DND-41 (cell line): ENCODE results near the gene FBXL14.

ENCODE experiments used
- ATAC-seq: fragments of 200-7000 bp; cut with Tn5 transposase; 3 replicates; pipeline ENCODE4 v1.9.1; 2021; ENCODE audit warnings: low read depth; ENCODE audit not compliant: insufficient read depth
- DNase-seq: peaks from one replicate; pipeline ENCODE4 v3.0.0-alpha.2; 2020
- H2AFZ ChIP-seq: 2 replicates; pipeline ENCODE4 v1.6.0; 2012; ENCODE audit warnings: low read depth, low read length
- H3K27ac ChIP-seq: 2 replicates; pipeline ENCODE4 v1.5.1; 2012; ENCODE audit warnings: low read length, inconsistent platforms
- H3K27me3 ChIP-seq: fragments of 200-600 bp; sonication (generic); 2 replicates; pipeline ENCODE4 v1.6.0; 2012; ENCODE audit warnings: low read length, mild to moderate bottlenecking, inconsistent platforms; ENCODE audit not compliant: insufficient read depth, poor library complexity
- H3K36me3 ChIP-seq: 2 replicates; pipeline ENCODE4 v1.5.1; 2012; ENCODE audit warnings: low read length, inconsistent platforms; ENCODE audit not compliant: insufficient read depth
- H3K4me1 ChIP-seq: 2 replicates; pipeline ENCODE4 v1.5.1; 2012; ENCODE audit warnings: mild to moderate bottlenecking, low read length; ENCODE audit not compliant: insufficient read depth
- H3K4me2 ChIP-seq: 2 replicates; pipeline ENCODE4 v1.6.0; 2012; ENCODE audit warnings: mild to moderate bottlenecking, moderate library complexity, low read length, inconsistent platforms; ENCODE audit not compliant: insufficient read depth
- H3K4me3 ChIP-seq, 2 experiments: fragments of 200-600 bp in 1 of 2; shearing (Covaris generic) in 1 of 2; 2 replicates each; pipeline ENCODE4 v1.5.1; 2012 to 2016; ENCODE audit warnings: inconsistent platforms in 2 of 2, low read length in 2 of 2, mild to moderate bottlenecking in 2 of 2, low read depth in 1 of 2, moderate library complexity in 1 of 2
- H3K79me2 ChIP-seq: 2 replicates; pipeline ENCODE4 v1.6.0; 2012; ENCODE audit warnings: low read length, inconsistent platforms; ENCODE audit not compliant: insufficient read depth
- H3K9ac ChIP-seq: 2 replicates; pipeline ENCODE4 v1.6.0; 2012; ENCODE audit warnings: low read depth, mild to moderate bottlenecking, inconsistent platforms, low read length, moderate library complexity
- H3K9me3 ChIP-seq: 2 replicates; pipeline ENCODE4 v1.5.1; 2012; ENCODE audit warnings: low read length, moderate library complexity, mild to moderate bottlenecking, inconsistent platforms; ENCODE audit not compliant: insufficient read depth, severe bottlenecking
- H4K20me1 ChIP-seq: 2 replicates; pipeline ENCODE4 v1.6.0; 2012; ENCODE audit warnings: low read length; ENCODE audit not compliant: insufficient read depth
- EZH2 ChIP-seq: IDR thresholded peaks from 3 replicates; pipeline ENCODE4 v1.6.1; 2012; ENCODE audit warnings: borderline replicate concordance, low read depth, mild to moderate bottlenecking, moderate library complexity, low read length, inconsistent platforms; ENCODE audit not compliant: severe bottlenecking
- TF ChIP-seq, protein P1 (sequence below): IDR thresholded peaks from 2 replicates; pipeline ENCODE4 v1.5.1; 2012; ENCODE audit warnings: borderline replicate concordance, low read length, moderate library complexity, mild to moderate bottlenecking; ENCODE audit not compliant: poor library complexity, severe bottlenecking; ENCODE audit errors: extremely low read depth

FBXL14 gene

DNA sequence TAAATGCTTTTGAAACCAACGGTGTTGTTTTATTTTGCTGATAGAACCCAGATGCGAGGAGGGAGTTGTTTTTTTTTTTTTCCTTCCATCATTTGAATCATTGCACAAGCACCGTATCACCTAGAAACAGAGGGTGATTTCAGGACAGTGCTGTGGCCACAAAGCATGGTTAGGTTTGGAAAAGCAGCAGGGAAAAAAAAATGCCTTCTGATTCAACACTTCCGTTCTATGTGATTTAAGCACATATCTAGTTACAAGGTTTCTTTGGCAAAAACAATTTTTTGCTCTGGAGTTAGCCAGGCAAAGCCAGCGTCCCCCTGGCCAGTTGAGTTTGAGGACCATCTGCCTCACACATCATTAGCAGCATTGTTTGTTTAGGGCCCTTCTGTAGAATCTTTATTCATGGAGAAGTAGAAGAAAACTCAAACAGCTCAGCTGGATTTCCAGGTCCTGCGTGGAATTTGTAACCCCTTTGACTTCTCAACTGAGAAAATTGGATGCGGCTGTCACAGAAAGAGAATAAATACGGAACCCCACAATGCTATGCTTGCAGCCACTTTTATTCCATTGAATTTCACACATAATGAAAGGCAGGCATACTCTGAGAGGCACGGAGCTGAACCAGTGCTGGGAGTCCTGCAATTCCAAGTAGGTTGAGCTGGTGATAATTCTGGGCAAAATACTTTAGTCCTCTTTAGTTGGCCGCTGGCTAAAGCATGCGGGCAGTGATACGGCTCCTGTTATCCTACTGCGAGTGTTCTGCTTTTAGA, 17.6 kb upstream of the FBXL14 start:
- Histone ChIP-seq H2AFZ (no peak overlapping the region), H3K27me3 (peaks cover 8% of the 10 kb centered on the region), H3K4me2 (no peak overlapping the region), H3K9ac (no peak overlapping the region), H3K27ac (no peak overlapping the region), H3K4me1 (peaks cover 9% of the 10 kb centered on the region), H3K9me3 (no peaks in the 10 kb centered on the region), H3K79me2 (no peaks in the 10 kb centered on the region), H4K20me1 (no peaks in the 10 kb centered on the region), H3K36me3 (no peaks in the 10 kb centered on the region), H3K4me3 (no peak overlapping the region)
- no peak for TF ChIP-seq EZH2
- TF ChIP-seq, protein P1, sequence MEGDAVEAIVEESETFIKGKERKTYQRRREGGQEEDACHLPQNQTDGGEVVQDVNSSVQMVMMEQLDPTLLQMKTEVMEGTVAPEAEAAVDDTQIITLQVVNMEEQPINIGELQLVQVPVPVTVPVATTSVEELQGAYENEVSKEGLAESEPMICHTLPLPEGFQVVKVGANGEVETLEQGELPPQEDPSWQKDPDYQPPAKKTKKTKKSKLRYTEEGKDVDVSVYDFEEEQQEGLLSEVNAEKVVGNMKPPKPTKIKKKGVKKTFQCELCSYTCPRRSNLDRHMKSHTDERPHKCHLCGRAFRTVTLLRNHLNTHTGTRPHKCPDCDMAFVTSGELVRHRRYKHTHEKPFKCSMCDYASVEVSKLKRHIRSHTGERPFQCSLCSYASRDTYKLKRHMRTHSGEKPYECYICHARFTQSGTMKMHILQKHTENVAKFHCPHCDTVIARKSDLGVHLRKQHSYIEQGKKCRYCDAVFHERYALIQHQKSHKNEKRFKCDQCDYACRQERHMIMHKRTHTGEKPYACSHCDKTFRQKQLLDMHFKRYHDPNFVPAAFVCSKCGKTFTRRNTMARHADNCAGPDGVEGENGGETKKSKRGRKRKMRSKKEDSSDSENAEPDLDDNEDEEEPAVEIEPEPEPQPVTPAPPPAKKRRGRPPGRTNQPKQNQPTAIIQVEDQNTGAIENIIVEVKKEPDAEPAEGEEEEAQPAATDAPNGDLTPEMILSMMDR = no peak
- no peak for ATAC-seq
- no peak for DNase-seq

- Histone ChIP-seq H2AFZ (no peak overlapping the region), H3K79me2 (no peaks in the 10 kb centered on the region), H3K4me2 (no peak overlapping the region), H3K4me3 (no peak overlapping the region), H3K9me3 (no peaks in the 10 kb centered on the region), H4K20me1 (no peaks in the 10 kb centered on the region), H3K27ac (no peak overlapping the region), H3K4me1 (peaks cover 9% of the 10 kb centered on the region), H3K36me3 (no peaks in the 10 kb centered on the region), H3K9ac (no peak overlapping the region), H3K27me3 (no peaks in the 10 kb centered on the region)
- ATAC-seq = no peak
- TF ChIP-seq, protein P1 = no peak
- TF ChIP-seq EZH2 = no peak
- DNase-seq = no peak
Measured at GRCh38 chr12:1610072-1610643, 15.8 kb upstream of the FBXL14 start.

DNA sequence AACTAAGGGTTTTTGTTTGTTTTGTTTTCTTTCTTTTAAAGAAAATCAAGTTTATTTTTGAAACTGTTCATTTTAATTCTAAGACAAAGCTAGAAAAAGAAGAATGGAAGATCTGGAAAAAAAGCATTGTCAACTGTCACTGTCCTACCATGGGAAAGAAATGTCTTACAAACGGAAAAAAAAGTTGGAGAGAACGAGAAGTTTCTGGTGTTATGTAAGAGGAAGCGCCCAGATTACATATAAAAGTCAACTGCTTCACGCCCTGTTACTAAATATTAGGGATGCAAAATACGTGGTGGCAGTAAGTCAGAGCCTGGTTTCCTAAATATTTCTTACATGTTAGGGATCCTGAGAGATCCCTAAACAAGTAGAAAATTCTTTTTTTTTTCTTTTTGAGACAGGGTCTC, 14.3 kb upstream of the FBXL14 start:
- Histone ChIP-seq H3K36me3 (no peaks in the 10 kb centered on the region), H4K20me1 (no peaks in the 10 kb centered on the region), H3K4me3 (no peak overlapping the region), H3K4me2 (no peak overlapping the region), H3K9me3 (no peaks in the 10 kb centered on the region), H3K27me3 (no peaks in the 10 kb centered on the region), H3K79me2 (no peaks in the 10 kb centered on the region), H3K4me1 (peaks cover 12% of the 10 kb centered on the region), H3K27ac (no peak overlapping the region), H2AFZ (no peak overlapping the region), H3K9ac (no peak overlapping the region)
- DNase-seq (no peak), ATAC-seq (no peak)
- TF ChIP-seq EZH2 = no peak
- TF ChIP-seq, protein P1 = no peak
